WTC11 (cell line): ENCODE data around the gene ASTN2.

ENCODE experiments used
- CREM ChIP-seq: sonication (generic); formaldehyde crosslinking; IDR thresholded peaks from 2 replicates; pipeline ENCODE4 v1.8.1; 2022; ENCODE audit warnings: mild to moderate bottlenecking, missing genetic modification reagents, moderate library complexity
- FOXP1 ChIP-seq: sonication (generic); formaldehyde crosslinking; IDR thresholded peaks from 2 replicates; pipeline ENCODE4 v1.8.0; 2022; ENCODE audit warnings: missing genetic modification reagents, mild to moderate bottlenecking, moderate library complexity, borderline replicate concordance
- JUN ChIP-seq: sonication (generic); formaldehyde crosslinking; IDR thresholded peaks from 2 replicates; pipeline ENCODE4 v1.8.0; 2023; ENCODE audit warnings: mild to moderate bottlenecking, missing genetic modification reagents
- NFYB ChIP-seq: sonication (generic); formaldehyde crosslinking; conservative IDR thresholded peaks from 2 replicates; pipeline ENCODE4 v1.8.0; 2022; ENCODE audit warnings: low read depth, missing genetic modification reagents
- SMAD4 ChIP-seq: sonication (generic); formaldehyde crosslinking; IDR thresholded peaks from 2 replicates; pipeline ENCODE4 v1.8.0; 2022; ENCODE audit warnings: mild to moderate bottlenecking, missing genetic modification reagents
- ZBTB21 ChIP-seq: sonication (generic); formaldehyde crosslinking; IDR thresholded peaks from 2 replicates; pipeline ENCODE4 v1.8.1; 2023; ENCODE audit warnings: mild to moderate bottlenecking, missing genetic modification reagents, borderline replicate concordance
- ZNF423 ChIP-seq: fragments of 250-450 bp; sonication (Bioruptor Pico); IDR thresholded peaks from 2 replicates; pipeline ENCODE4 v2.1.2; 2022; ENCODE audit warnings: mild to moderate bottlenecking, moderate library complexity
- TF ChIP-seq, protein P1 (sequence below): fragments of 200-600 bp; IDR thresholded peaks from 2 replicates; pipeline ENCODE4 v1.8.0; 2022; ENCODE audit warnings: antibody characterized with exemption
- TF ChIP-seq, protein P2 (sequence below): sonication (generic); formaldehyde crosslinking; IDR thresholded peaks from 2 replicates; pipeline ENCODE4 v1.8.1; 2023; ENCODE audit warnings: mild to moderate bottlenecking, missing genetic modification reagents, moderate library complexity
- TF ChIP-seq, protein P3 (sequence below): sonication (generic); formaldehyde crosslinking; IDR thresholded peaks from 2 replicates; pipeline ENCODE4 v1.8.0; 2022; ENCODE audit warnings: mild to moderate bottlenecking, missing genetic modification reagents
- TF ChIP-seq, protein P4 (sequence below): sonication (generic); formaldehyde crosslinking; IDR thresholded peaks from 2 replicates; pipeline ENCODE4 v1.8.1; 2023; ENCODE audit warnings: mild to moderate bottlenecking, missing genetic modification reagents, borderline replicate concordance
- TF ChIP-seq, protein P5 (sequence below): sonication (generic); formaldehyde crosslinking; IDR thresholded peaks from 2 replicates; pipeline ENCODE4 v1.8.1; 2023; ENCODE audit warnings: mild to moderate bottlenecking, moderate library complexity, missing genetic modification reagents
- TF ChIP-seq, protein P6 (sequence below): sonication (generic); formaldehyde crosslinking; IDR thresholded peaks from 2 replicates; pipeline ENCODE4 v1.8.1; 2023; ENCODE audit warnings: mild to moderate bottlenecking, missing genetic modification reagents, moderate library complexity
- TF ChIP-seq, protein P7 (sequence below): sonication (generic); formaldehyde crosslinking; IDR thresholded peaks from 2 replicates; pipeline ENCODE4 v1.8.0; 2022; ENCODE audit warnings: missing genetic modification reagents

DNA sequence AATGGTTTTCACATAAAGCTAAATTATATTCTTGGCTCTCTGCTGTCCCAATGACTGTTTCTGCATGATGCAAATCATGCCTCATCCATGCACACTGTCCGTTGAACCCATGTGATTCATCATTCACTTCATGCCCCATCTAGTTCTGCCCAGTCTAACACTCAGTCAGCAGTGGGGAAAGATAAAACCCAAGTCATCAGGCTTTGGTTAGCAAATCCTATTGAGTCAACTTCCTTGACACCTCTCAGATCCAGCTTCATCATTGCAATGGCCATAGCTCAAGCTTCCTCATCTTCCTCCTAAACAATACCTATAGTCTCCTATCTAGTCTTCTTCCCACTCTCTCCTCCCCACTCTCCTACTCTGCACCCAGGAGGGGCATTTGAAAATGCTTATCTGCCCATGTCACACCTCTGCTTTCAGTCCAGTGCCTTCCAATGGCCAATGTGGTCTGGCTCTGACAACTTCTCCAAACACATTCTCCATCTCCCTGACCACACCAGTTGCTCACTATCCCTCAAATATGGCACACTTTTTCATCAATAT lies 993.8 kb downstream of the ASTN2 start:
- TF ChIP-seq, protein P1, sequence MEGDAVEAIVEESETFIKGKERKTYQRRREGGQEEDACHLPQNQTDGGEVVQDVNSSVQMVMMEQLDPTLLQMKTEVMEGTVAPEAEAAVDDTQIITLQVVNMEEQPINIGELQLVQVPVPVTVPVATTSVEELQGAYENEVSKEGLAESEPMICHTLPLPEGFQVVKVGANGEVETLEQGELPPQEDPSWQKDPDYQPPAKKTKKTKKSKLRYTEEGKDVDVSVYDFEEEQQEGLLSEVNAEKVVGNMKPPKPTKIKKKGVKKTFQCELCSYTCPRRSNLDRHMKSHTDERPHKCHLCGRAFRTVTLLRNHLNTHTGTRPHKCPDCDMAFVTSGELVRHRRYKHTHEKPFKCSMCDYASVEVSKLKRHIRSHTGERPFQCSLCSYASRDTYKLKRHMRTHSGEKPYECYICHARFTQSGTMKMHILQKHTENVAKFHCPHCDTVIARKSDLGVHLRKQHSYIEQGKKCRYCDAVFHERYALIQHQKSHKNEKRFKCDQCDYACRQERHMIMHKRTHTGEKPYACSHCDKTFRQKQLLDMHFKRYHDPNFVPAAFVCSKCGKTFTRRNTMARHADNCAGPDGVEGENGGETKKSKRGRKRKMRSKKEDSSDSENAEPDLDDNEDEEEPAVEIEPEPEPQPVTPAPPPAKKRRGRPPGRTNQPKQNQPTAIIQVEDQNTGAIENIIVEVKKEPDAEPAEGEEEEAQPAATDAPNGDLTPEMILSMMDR = no peak
- TF ChIP-seq NFYB (no peak), SMAD4 (CRISPR knock-in tag) (no peak), JUN (CRISPR knock-in tag) (no peak), FOXP1 (no peak), CREM (no peak), ZBTB21 (CRISPR knock-in tag) (no peak), ZNF423 (CRISPR knock-in tag) (no peak)
- TF ChIP-seq, protein P2, sequence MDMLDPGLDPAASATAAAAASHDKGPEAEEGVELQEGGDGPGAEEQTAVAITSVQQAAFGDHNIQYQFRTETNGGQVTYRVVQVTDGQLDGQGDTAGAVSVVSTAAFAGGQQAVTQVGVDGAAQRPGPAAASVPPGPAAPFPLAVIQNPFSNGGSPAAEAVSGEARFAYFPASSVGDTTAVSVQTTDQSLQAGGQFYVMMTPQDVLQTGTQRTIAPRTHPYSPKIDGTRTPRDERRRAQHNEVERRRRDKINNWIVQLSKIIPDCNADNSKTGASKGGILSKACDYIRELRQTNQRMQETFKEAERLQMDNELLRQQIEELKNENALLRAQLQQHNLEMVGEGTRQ (CRISPR knock-in tag) = no peak
- TF ChIP-seq, protein P3, sequence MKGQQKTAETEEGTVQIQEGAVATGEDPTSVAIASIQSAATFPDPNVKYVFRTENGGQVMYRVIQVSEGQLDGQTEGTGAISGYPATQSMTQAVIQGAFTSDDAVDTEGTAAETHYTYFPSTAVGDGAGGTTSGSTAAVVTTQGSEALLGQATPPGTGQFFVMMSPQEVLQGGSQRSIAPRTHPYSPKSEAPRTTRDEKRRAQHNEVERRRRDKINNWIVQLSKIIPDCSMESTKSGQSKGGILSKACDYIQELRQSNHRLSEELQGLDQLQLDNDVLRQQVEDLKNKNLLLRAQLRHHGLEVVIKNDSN = no peak
- TF ChIP-seq, protein P4, sequence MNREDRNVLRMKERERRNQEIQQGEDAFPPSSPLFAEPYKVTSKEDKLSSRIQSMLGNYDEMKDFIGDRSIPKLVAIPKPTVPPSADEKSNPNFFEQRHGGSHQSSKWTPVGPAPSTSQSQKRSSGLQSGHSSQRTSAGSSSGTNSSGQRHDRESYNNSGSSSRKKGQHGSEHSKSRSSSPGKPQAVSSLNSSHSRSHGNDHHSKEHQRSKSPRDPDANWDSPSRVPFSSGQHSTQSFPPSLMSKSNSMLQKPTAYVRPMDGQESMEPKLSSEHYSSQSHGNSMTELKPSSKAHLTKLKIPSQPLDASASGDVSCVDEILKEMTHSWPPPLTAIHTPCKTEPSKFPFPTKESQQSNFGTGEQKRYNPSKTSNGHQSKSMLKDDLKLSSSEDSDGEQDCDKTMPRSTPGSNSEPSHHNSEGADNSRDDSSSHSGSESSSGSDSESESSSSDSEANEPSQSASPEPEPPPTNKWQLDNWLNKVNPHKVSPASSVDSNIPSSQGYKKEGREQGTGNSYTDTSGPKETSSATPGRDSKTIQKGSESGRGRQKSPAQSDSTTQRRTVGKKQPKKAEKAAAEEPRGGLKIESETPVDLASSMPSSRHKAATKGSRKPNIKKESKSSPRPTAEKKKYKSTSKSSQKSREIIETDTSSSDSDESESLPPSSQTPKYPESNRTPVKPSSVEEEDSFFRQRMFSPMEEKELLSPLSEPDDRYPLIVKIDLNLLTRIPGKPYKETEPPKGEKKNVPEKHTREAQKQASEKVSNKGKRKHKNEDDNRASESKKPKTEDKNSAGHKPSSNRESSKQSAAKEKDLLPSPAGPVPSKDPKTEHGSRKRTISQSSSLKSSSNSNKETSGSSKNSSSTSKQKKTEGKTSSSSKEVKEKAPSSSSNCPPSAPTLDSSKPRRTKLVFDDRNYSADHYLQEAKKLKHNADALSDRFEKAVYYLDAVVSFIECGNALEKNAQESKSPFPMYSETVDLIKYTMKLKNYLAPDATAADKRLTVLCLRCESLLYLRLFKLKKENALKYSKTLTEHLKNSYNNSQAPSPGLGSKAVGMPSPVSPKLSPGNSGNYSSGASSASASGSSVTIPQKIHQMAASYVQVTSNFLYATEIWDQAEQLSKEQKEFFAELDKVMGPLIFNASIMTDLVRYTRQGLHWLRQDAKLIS = no peak
- TF ChIP-seq, protein P5, sequence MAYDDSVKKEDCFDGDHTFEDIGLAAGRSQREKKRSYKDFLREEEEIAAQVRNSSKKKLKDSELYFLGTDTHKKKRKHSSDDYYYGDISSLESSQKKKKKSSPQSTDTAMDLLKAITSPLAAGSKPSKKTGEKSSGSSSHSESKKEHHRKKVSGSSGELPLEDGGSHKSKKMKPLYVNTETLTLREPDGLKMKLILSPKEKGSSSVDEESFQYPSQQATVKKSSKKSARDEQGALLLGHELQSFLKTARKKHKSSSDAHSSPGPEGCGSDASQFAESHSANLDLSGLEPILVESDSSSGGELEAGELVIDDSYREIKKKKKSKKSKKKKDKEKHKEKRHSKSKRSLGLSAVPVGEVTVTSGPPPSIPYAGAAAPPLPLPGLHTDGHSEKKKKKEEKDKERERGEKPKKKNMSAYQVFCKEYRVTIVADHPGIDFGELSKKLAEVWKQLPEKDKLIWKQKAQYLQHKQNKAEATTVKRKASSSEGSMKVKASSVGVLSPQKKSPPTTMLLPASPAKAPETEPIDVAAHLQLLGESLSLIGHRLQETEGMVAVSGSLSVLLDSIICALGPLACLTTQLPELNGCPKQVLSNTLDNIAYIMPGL (CRISPR knock-in tag) = no peak
- TF ChIP-seq, protein P6, sequence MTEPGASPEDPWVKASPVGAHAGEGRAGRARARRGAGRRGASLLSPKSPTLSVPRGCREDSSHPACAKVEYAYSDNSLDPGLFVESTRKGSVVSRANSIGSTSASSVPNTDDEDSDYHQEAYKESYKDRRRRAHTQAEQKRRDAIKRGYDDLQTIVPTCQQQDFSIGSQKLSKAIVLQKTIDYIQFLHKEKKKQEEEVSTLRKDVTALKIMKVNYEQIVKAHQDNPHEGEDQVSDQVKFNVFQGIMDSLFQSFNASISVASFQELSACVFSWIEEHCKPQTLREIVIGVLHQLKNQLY (CRISPR knock-in tag) = no peak
- TF ChIP-seq, protein P7, sequence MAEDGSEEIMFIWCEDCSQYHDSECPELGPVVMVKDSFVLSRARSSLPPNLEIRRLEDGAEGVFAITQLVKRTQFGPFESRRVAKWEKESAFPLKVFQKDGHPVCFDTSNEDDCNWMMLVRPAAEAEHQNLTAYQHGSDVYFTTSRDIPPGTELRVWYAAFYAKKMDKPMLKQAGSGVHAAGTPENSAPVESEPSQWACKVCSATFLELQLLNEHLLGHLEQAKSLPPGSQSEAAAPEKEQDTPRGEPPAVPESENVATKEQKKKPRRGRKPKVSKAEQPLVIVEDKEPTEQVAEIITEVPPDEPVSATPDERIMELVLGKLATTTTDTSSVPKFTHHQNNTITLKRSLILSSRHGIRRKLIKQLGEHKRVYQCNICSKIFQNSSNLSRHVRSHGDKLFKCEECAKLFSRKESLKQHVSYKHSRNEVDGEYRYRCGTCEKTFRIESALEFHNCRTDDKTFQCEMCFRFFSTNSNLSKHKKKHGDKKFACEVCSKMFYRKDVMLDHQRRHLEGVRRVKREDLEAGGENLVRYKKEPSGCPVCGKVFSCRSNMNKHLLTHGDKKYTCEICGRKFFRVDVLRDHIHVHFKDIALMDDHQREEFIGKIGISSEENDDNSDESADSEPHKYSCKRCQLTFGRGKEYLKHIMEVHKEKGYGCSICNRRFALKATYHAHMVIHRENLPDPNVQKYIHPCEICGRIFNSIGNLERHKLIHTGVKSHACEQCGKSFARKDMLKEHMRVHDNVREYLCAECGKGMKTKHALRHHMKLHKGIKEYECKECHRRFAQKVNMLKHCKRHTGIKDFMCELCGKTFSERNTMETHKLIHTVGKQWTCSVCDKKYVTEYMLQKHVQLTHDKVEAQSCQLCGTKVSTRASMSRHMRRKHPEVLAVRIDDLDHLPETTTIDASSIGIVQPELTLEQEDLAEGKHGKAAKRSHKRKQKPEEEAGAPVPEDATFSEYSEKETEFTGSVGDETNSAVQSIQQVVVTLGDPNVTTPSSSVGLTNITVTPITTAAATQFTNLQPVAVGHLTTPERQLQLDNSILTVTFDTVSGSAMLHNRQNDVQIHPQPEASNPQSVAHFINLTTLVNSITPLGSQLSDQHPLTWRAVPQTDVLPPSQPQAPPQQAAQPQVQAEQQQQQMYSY (CRISPR knock-in tag) = no peak
